ENCODE data around the gene CYP39A1. TPM values are rescaled to one million over a fixed set of nuclear protein-coding genes. Genes with fewer than 3 reads are reported as not detected.

CYP39A1 gene
- total and polyA plus RNA-seq, 2 donors: 1.2 to 1.7 TPM

DNA sequence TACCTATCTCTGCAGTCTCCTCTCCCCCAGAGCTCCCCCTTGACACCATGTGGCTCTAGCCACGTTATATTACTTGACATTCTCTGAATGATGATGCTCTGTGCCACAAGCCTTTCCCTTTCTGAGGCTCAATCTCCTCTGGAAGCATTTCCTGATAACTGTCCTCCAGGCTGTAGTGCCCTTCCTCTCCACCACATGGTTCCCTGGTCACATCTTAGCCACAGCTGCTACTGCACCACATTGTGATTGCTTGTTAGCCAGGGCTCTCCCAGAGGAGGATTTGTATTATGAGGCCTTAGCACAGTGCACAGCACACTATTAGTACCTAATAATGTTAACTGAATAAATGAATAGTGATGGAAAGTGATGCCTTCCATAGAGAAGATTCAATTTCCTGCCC is 97.5 kb downstream of the CYP39A1 start:
- 80% methylated on average over 1 of the region's 1 CpG for WGBS
- Histone ChIP-seq H3K27ac (ENCODE audit: low read depth in 1 of 2, low read length in 1 of 2) (no peak overlapping the region), H3K4me3 (ENCODE audit: low read length in 2 of 2) (no peak overlapping the region), H3K27me3 (ENCODE audit: control insufficient read depth in 2 of 2, insufficient read depth in 1 of 2, low read length in 1 of 2) (no peaks in the 10 kb centered on the region), H3K4me1 (ENCODE audit: control insufficient read depth in 2 of 2, insufficient read depth in 2 of 2, low read length in 2 of 2) (no peaks in the 10 kb centered on the region), H3K36me3 (ENCODE audit: control insufficient read depth in 2 of 2, insufficient read depth in 2 of 2, low read length in 1 of 2) (no peaks in the 10 kb centered on the region), H3K9me3 (ENCODE audit: control insufficient read depth in 2 of 2, insufficient read depth in 1 of 2, low read length in 1 of 2) (no peaks in the 10 kb centered on the region)
- no peak for DNase-seq (ENCODE audit: low read depth in 6 of 9, low spot score in 9 of 9)

- H3K27me3 ChIP-seq (ENCODE audit: control insufficient read depth in 2 of 2, insufficient read depth in 1 of 2, low read length in 1 of 2): no peaks in the 10 kb centered on the region
- H3K27ac ChIP-seq (ENCODE audit: low read depth in 1 of 2, low read length in 1 of 2): no peak overlapping the region
- DNase-seq (ENCODE audit: low read depth in 6 of 9, low spot score in 9 of 9): no peak
- H3K9me3 ChIP-seq (ENCODE audit: control insufficient read depth in 2 of 2, insufficient read depth in 1 of 2, low read length in 1 of 2): no peaks in the 10 kb centered on the region
- no peaks in the 10 kb centered on the region for H3K4me1 ChIP-seq (ENCODE audit: control insufficient read depth in 2 of 2, insufficient read depth in 2 of 2, low read length in 2 of 2)
- no peaks in the 10 kb centered on the region for H3K36me3 ChIP-seq (ENCODE audit: control insufficient read depth in 2 of 2, insufficient read depth in 2 of 2, low read length in 1 of 2)
- no peak overlapping the region for H3K4me3 ChIP-seq (ENCODE audit: low read length in 2 of 2)
Observed at GRCh38 chr6:46549155-46549554, 103.5 kb downstream of the CYP39A1 start.

DNA sequence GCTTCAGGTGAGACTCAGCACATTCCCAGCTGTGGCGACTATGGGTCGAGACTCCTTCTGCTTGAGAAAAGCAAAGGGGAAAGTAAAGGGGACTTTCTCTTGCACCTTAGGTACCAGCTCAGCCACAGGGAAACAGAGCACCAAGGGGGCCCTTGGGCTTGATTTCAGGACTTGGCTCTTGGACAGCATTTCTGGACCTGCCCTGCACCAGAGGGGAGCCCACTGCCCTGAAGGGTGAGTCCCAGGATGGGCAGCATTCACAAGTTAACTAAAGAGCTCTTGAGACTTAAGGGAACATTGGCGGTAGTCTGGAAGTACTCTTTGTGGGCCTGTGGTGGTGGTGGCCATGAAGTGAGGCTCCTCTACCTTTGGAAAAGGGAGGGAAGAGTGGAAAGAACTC is 111.1 kb downstream of the CYP39A1 start:
- H3K27me3 ChIP-seq (ENCODE audit: control insufficient read depth in 2 of 2, insufficient read depth in 1 of 2, low read length in 1 of 2): no peaks in the 10 kb centered on the region
- WGBS: 96% methylated on average over 3 of the region's 3 CpGs
- H3K9me3 ChIP-seq (ENCODE audit: control insufficient read depth in 2 of 2, insufficient read depth in 1 of 2, low read length in 1 of 2): no peaks in the 10 kb centered on the region
- H3K27ac ChIP-seq (ENCODE audit: low read depth in 1 of 2, low read length in 1 of 2): no peak overlapping the region
- H3K36me3 ChIP-seq (ENCODE audit: control insufficient read depth in 2 of 2, insufficient read depth in 2 of 2, low read length in 1 of 2): no peaks in the 10 kb centered on the region
- no peaks in the 10 kb centered on the region for H3K4me1 ChIP-seq (ENCODE audit: control insufficient read depth in 2 of 2, insufficient read depth in 2 of 2, low read length in 2 of 2)
- no peak for DNase-seq (ENCODE audit: low read depth in 6 of 9, low spot score in 9 of 9)
- no peak overlapping the region for H3K4me3 ChIP-seq (ENCODE audit: low read length in 2 of 2)

DNA sequence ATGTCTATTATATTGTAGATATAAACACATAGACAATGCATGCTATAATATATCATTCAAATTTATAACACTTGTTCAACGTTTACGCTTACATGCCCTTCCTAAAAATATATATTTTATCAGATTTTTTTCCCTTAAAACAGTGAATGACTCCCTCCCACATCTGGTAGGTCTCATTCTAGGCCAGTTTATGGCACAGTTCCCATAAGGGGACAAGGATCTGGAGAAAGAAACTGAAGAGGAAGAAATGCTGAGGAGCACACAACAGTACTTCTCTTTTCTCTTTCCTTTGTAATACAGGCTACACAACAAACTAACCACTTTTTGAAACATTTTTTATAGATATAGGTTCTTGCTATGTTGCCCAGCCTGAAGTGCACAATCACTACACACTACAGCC is 112.8 kb downstream of the CYP39A1 start:
- no peak for DNase-seq (ENCODE audit: low read depth in 6 of 9, low spot score in 9 of 9)
- no peaks in the 10 kb centered on the region for H3K4me1 ChIP-seq (ENCODE audit: control insufficient read depth in 2 of 2, insufficient read depth in 2 of 2, low read length in 2 of 2)
- WGBS: 85% methylated on average over 2 of the region's 2 CpGs

GRCh38 chr6:46538800-46539480 is 113.7 kb downstream of the CYP39A1 start:
- 78% methylated on average over 6 of the region's 6 CpGs for WGBS
- no peak for DNase-seq (ENCODE audit: low read depth in 6 of 9, low spot score in 9 of 9)

More for the DNA sequence above, 112.8 kb downstream of the CYP39A1 start:
- Histone ChIP-seq H3K9me3 (ENCODE audit: control insufficient read depth in 2 of 2, insufficient read depth in 1 of 2, low read length in 1 of 2) (no peaks in the 10 kb centered on the region), H3K36me3 (ENCODE audit: control insufficient read depth in 2 of 2, insufficient read depth in 2 of 2, low read length in 1 of 2) (no peaks in the 10 kb centered on the region), H3K4me3 (ENCODE audit: low read length in 2 of 2) (no peak overlapping the region), H3K27me3 (ENCODE audit: control insufficient read depth in 2 of 2, insufficient read depth in 1 of 2, low read length in 1 of 2) (no peaks in the 10 kb centered on the region), H3K27ac (ENCODE audit: low read depth in 1 of 2, low read length in 1 of 2) (no peak overlapping the region)

DNA sequence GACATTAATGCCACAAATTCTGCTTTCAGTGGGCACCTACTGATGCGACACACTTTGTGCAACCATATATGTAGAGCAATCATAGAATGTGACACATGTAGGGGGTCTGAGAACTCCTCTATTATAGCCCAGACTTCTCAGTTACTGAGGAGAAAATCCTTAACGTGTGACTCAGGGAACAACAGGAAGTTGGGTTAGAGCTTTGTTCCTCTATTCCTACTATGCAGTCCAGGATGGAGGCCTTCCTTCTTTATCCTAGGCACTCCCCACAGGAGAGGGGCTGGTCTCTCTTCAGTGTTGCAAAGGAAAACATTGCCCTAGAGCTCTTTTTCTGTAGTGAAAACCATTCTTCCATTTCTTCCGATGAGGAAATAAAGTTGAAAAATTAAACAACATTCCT is 121.7 kb downstream of the CYP39A1 start:
- Histone ChIP-seq H3K4me3 (ENCODE audit: low read length in 2 of 2) (no peak overlapping the region), H3K9me3 (ENCODE audit: control insufficient read depth in 2 of 2, insufficient read depth in 1 of 2, low read length in 1 of 2) (no peaks in the 10 kb centered on the region), H3K4me1 (ENCODE audit: control insufficient read depth in 2 of 2, insufficient read depth in 2 of 2, low read length in 2 of 2) (no peaks in the 10 kb centered on the region), H3K27me3 (ENCODE audit: control insufficient read depth in 2 of 2, insufficient read depth in 1 of 2, low read length in 1 of 2) (no peaks in the 10 kb centered on the region), H3K27ac (ENCODE audit: low read depth in 1 of 2, low read length in 1 of 2) (no peak overlapping the region), H3K36me3 (ENCODE audit: control insufficient read depth in 2 of 2, insufficient read depth in 2 of 2, low read length in 1 of 2) (no peaks in the 10 kb centered on the region)
- DNase-seq (ENCODE audit: low read depth in 6 of 9, low spot score in 9 of 9): no peak
- WGBS: 67% methylated on average over 3 of the region's 3 CpGs

More at GRCh38 chr6:46538800-46539480, 113.7 kb downstream of the CYP39A1 start:
- no peak overlapping the region for H3K27ac ChIP-seq (ENCODE audit: low read depth in 1 of 2, low read length in 1 of 2)
- no peaks in the 10 kb centered on the region for H3K27me3 ChIP-seq (ENCODE audit: control insufficient read depth in 2 of 2, insufficient read depth in 1 of 2, low read length in 1 of 2)
- H3K36me3 ChIP-seq (ENCODE audit: control insufficient read depth in 2 of 2, insufficient read depth in 2 of 2, low read length in 1 of 2): no peaks in the 10 kb centered on the region
- H3K4me1 ChIP-seq (ENCODE audit: control insufficient read depth in 2 of 2, insufficient read depth in 2 of 2, low read length in 2 of 2): no peaks in the 10 kb centered on the region
- H3K4me3 ChIP-seq (ENCODE audit: low read length in 2 of 2): no peak overlapping the region
- no peaks in the 10 kb centered on the region for H3K9me3 ChIP-seq (ENCODE audit: control insufficient read depth in 2 of 2, insufficient read depth in 1 of 2, low read length in 1 of 2)

- no peaks in the 10 kb centered on the region for H3K27me3 ChIP-seq (ENCODE audit: control insufficient read depth in 2 of 2, insufficient read depth in 1 of 2, low read length in 1 of 2)
- no peaks in the 10 kb centered on the region for H3K4me1 ChIP-seq (ENCODE audit: control insufficient read depth in 2 of 2, insufficient read depth in 2 of 2, low read length in 2 of 2)
- no peak overlapping the region for H3K27ac ChIP-seq (ENCODE audit: low read depth in 1 of 2, low read length in 1 of 2)
- DNase-seq (ENCODE audit: low read depth in 6 of 9, low spot score in 9 of 9): no peak
- H3K36me3 ChIP-seq (ENCODE audit: control insufficient read depth in 2 of 2, insufficient read depth in 2 of 2, low read length in 1 of 2): no peaks in the 10 kb centered on the region
- 91% methylated on average over 3 of the region's 3 CpGs for WGBS
- no peaks in the 10 kb centered on the region for H3K9me3 ChIP-seq (ENCODE audit: control insufficient read depth in 2 of 2, insufficient read depth in 1 of 2, low read length in 1 of 2)
- no peak overlapping the region for H3K4me3 ChIP-seq (ENCODE audit: low read length in 2 of 2)
Observed at GRCh38 chr6:46528961-46529750, 123.5 kb downstream of the CYP39A1 start.

GRCh38 chr6:46526607-46527006 is 126.0 kb downstream of the CYP39A1 start:
- H3K27me3 ChIP-seq (ENCODE audit: control insufficient read depth in 2 of 2, insufficient read depth in 1 of 2, low read length in 1 of 2): no peaks in the 10 kb centered on the region
- no peak overlapping the region for H3K4me3 ChIP-seq (ENCODE audit: low read length in 2 of 2)
- no peaks in the 10 kb centered on the region for H3K9me3 ChIP-seq (ENCODE audit: control insufficient read depth in 2 of 2, insufficient read depth in 1 of 2, low read length in 1 of 2)
- no peak for DNase-seq (ENCODE audit: low read depth in 6 of 9, low spot score in 9 of 9)
- no peaks in the 10 kb centered on the region for H3K4me1 ChIP-seq (ENCODE audit: control insufficient read depth in 2 of 2, insufficient read depth in 2 of 2, low read length in 2 of 2)
- WGBS: 96% methylated on average over 2 of the region's 2 CpGs
- no peak overlapping the region for H3K27ac ChIP-seq (ENCODE audit: low read depth in 1 of 2, low read length in 1 of 2)
- no peaks in the 10 kb centered on the region for H3K36me3 ChIP-seq (ENCODE audit: control insufficient read depth in 2 of 2, insufficient read depth in 2 of 2, low read length in 1 of 2)

DNA sequence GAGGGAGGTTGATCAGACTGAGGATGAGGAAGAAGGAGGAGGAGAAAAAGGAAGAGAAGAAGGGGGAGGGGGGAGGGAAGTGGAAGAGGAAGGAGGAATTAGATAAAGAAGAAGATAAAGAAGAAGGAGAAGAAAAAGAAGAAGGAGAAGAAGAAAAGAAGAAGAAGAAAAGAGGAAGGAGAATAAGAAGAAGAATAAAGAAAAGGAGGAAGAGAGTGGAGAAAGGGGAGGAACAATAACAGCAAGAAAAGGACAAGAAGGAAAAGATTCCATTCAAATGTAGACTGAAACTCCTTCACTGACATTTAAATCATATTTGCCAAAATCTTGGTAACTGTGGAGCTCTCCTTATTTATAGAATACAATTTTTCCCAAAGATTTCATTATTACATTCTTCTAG is 127.0 kb downstream of the CYP39A1 start:
- Histone ChIP-seq H3K4me3 (ENCODE audit: low read length in 2 of 2) (no peak overlapping the region), H3K36me3 (ENCODE audit: control insufficient read depth in 2 of 2, insufficient read depth in 2 of 2, low read length in 1 of 2) (no peaks in the 10 kb centered on the region), H3K27ac (ENCODE audit: low read depth in 1 of 2, low read length in 1 of 2) (no peak overlapping the region), H3K27me3 (ENCODE audit: control insufficient read depth in 2 of 2, insufficient read depth in 1 of 2, low read length in 1 of 2) (no peaks in the 10 kb centered on the region), H3K9me3 (ENCODE audit: control insufficient read depth in 2 of 2, insufficient read depth in 1 of 2, low read length in 1 of 2) (no peaks in the 10 kb centered on the region), H3K4me1 (ENCODE audit: control insufficient read depth in 2 of 2, insufficient read depth in 2 of 2, low read length in 2 of 2) (no peaks in the 10 kb centered on the region)
- no peak for DNase-seq (ENCODE audit: low read depth in 6 of 9, low spot score in 9 of 9)
